Measurements from ENCODE around the gene IL31RA. TPM values are rescaled to one million over a fixed set of nuclear protein-coding genes. Genes with fewer than 3 reads are reported as not detected.

IL31RA gene
- total RNA-seq, 1 donor from 2014 or later, result 0.73 TPM

Other genes starting within 250 kb of the IL31RA start
- gene SLC38A9, start 139.0 kb upstream of the IL31RA start, total RNA-seq, result 32.8 and 40.2 TPM in 2 replicates
- not detected in 2 replicates for gene DDX4, start 113.3 kb upstream of the IL31RA start, total RNA-seq
- gene IL6ST, start 143.6 kb downstream of the IL31RA start, total RNA-seq, result 373 and 796 TPM in 2 replicates

All from pulmonary artery endothelial cell (primary cell).